T-helper 1 cell (primary cell): ENCODE results near the gene TRAPPC6A.

Experiments
- DNase-seq, 5 donors: peaks; one replicate each; pipeline ENCODE4 v3.0.0-alpha.2; 2012 to 2020

Gene TRAPPC6A

DNA sequence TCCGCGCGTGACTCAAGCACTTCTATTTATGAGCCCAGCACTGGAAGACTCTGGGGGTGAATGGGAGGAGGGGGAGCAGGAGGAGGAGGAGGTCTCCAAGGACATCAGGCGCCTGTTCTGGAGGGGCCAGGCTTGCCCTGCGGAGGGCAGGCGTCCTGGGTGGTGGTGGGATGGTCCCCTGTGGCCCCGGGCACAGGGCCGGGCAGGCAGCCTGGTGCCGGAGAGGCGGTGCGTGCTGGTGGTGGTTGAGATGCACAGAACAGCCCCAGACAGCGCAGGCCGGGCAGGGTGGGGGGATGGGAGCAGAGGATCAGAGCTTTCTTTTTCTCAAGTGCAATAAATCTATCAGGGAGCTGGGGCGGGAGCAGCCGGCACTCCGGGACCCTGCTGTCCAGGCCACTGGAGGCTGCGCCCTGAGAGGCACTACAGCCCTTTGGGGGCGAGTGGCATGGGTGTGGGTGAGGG, 31.3 kb downstream of the TRAPPC6A start:
- no peak for DNase-seq

DNA sequence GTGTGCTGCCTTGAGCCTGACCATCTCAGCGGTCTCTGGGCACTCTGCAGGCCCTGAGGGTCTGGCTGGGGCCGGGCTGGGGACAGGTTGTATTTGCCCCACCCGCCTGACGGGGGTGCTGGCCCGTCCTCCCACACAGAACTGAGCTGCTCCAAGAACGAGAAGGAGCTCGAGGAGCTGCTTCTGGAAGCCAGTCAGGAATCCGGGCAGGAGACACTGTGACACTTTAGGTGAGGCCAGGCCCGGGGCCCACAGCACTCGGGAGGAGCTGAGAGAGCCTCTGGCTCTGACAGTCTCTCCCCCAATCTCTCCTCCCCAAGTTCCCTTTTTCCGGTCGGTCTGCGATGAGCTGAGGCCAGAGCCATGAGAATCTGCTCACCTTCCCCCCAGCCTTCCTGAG, 31.8 kb downstream of the TRAPPC6A start:
- DNase-seq = no peak

DNA sequence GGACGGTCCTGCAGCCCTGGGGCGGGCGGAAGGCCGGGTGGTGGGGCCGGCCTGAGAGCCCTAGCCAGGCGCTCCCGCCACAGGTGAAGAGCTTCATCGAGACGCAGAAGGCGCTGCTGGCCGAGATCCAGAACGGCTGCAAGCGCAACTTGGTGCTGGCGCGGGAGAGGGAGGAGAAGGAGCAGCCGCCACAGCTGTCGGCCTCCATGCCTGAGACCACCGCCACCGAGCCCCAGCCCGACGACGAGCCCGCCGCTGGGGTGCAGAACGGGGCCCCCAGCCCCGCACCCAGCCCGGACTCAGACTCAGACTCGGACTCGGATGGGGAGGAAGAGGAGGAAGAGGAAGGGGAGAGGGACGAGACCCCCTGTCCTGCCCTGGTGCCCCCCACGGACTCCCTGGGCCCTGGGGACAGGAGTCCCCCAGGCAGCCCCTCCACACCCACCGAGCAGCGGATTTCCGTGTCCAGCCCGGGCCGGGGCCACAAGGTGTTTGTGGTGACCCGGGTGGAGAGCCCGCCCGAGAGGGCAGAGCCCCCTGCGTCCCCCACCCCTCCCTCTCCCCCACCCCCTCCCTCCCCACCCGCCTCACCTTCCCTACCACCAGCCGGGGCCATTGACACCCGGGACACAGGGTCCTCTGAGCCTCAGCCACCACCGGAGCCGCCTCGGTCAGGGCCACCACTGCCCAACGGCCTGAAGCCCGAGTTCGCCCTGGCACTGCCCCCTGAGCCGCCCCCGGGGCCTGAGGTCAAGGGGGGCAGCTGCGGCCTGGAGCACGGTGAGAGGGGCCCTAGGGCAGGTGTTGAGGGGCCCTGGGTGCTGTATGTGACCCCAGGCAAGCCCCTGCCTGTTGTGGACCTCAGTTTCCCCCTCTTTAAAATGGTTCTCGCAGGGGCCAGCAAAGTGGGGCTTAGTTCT, 32.5 kb downstream of the TRAPPC6A start:
- DNase-seq = no peak

DNA sequence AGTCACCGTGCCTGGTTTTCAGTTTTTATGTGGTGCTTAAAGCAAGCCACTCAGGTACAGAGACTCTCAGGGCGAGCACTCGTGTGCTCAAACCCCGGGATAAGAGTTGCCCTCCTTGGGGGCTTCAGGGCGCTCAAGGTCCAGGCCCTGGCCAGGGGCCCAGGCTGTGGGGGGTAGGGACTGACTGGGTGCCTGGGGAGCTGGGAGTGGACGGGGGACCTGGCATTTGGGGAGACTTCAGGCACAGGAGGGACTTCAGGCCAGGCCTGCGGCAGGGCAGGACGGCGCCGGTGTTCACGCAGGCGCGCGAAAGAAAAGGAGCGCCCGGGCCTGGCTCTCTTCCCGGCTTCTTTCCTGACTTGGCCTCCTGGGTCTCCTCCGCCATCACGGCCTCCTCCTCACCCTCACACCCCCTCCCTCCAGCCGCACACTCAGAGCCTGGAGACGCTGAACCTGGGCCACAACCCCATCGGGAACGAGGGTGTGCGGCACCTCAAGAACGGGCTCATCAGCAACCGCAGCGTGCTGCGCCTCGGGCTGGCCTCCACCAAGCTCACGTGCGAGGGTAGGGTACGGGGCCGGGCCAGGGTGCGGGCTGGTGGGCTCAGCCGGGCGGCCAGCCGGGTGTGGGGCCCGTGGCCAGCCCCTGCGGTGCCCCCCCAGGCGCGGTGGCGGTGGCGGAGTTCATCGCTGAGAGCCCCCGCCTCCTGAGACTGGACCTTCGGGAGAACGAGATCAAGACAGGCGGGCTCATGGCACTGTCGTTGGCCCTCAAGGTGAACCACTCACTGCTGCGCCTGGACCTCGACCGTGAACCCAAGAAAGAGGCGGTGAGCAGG, 33.4 kb downstream of the TRAPPC6A start:
- no peak for DNase-seq

DNA sequence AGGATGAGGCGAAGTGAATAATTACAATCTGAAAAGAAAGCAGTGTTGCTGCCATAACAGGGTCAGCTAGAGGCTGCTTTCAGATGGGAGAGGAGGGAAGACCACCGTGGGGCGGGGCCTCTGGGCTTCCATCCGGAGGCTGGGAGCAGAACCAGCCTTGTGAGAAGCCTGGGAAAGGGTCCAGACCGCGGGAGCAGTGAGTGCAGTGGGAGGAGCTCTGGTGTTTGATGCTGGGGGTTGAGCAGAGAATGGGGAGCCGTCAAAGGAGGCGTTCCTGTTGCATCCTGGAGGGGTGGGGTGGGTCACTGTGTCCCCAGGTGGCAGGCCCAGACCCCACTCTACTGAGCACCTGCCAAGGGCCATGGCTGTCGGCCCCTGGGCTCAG, 35.3 kb downstream of the TRAPPC6A start:
- DNase-seq = no peak

DNA sequence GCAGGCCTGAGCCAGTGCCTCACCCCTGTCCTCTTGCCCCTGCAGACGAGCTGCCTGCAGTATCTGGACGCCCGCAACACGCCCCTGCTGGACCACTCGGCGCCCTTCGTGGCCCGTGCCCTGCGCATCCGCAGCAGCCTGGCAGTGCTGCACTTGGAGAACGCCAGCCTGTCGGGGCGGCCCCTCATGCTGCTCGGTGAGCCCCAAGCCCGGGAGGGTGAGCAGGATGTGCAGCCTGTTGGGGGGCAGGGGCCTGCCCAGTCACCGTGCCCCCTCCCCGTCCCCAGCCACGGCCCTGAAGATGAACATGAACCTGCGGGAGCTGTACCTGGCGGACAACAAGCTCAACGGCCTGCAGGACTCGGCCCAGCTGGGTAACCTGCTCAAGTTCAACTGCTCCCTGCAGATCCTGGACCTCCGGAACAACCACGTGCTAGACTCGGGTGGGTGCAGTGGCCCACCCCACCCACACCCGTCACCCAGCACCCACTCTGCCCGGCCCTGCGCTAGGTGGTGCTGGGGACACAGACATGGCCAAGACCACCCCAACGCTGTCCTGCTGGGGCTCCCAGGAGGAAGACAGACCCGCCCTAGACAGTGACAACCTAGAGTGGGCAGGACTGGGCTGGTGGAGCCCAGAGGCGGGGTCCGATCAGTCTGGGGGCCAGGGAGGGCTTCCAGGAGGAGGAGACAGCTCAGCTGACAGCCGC, 35.9 kb downstream of the TRAPPC6A start:
- no peak for DNase-seq

DNA sequence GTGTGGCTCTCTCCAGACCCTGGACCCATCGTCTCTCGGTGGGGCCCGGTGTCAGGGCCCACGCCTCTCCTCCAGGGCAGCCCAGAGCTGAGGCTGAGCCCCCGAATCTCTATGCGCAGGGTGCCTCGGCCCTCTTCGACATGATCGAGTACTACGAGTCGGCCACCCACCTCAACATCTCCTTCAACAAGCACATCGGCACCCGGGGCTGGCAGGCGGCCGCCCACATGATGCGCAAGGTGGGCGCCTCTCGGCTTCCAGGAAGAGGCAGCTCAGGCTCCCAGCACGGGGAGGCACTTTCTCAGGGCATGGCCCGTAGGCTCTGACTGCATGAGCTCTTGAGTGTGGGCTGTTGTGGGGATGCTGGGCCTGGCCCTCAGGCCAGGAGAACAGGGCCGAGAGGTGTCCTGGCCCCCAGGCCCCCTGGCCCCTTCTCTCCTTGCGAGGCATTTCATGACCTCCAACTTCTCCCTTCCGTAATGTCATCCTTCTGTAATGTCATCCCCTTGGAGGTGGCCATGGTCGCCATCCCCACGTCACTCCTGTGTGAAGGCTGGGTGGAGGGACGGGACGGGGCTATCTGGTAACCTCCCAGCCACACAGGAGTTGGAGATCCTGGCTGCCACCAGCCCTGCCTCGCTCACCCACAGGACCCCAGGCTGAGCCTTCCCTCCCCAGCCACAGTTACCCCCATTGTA, 36.7 kb downstream of the TRAPPC6A start:
- DNase-seq = no peak

DNA sequence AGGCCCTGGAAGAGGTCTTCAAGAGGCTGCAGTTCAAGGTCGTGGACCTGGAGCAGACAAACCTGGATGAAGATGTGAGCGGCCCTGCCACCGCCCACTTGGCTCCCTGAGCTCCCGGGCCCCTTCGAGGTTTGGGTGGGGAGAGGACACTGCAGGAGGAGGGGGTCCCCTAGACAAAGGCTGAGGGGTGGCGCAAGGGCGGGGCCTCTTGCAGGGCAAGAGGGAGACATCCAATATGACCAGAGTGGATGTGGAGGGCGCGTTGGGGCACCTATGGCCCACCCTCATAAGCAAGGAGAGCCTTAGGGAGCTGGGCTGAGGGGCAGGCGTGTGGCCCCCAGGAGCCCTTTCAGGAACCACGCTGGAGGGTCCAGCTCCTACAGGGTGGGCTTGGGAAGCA, 37.5 kb downstream of the TRAPPC6A start:
- no peak for DNase-seq

DNA sequence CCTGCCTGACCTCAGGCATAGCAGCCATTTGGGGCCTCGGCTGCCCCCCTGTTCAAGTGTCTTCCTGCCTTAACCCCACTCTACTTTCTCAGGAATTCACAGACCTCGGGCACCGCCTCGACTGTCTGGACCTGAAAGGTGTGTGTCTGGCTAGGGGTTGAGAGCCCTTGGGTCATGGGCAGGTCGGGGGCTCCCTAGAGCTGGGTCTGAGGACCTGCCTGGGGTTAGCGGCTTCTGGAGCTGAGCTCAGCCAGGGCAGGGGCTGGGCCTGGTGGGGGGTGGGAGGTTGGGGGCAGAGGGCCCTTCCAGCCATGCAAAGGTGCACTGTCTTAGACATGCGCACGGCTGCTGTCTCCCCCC, 37.9 kb downstream of the TRAPPC6A start:
- DNase-seq = no peak

DNA sequence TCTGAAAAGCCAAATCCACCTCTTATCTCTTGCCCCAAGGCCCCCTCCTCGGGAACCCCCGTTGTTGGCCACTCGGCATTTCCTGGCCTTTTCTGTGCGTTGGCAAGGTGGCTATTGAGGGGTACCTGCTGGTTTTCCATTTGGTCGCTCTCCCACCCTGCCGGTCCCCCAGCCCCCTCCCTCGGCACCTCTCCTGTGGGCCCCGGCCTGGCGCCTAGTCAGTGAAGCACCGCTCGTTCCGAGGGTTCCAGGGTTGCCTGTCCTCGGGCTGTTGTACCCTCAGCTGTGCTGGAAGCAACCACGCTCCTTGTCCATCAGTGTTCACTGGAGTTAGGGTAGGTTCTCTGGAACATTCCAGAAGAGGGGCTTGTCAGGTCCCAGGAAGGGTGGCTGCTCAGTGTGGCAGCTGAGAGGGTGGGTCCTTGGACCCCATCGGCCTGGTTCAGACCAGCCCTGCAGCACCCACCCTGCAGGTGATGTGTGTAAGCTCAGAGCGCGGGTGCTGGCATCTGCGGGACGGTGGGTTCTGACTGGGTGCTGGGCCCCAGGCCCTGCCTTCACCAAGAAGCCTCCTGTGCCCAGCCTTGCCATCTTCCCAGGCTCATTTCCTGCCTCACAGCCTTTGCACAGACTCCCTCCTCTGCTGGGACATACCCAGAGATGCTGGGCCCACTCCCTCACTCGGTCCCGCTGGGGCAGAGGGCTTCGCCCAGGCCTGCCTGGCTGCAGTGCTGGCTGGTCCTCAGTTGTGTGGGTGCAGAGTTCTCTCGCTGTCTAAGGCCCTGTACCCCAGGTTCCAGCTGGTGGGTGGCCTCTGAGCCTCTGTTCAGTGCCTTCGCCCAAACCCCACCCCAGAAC, 38.5 kb downstream of the TRAPPC6A start:
- DNase-seq = no peak

DNA sequence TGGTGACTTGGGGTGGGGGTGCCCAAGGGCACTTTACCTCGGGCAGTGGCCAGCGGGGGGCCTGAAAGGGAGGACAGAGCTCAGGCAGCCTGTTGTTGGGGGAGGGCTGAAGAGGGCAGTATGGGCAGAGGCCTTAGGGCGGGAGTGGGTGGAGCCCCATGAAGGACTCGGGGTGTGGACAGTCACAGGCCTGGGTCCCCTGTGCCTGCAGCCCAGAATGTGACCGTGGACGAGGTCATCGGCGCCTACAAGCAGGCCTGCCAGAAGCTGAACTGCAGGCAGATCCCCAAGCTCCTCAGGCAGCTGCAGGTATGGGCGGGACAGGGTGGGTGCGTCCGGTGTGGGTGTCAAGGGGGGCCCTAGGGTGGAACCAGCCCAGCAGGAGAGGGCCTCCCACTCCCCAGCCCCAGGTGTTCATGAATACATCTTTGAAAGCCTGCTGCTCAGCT, 39.7 kb downstream of the TRAPPC6A start:
- no peak for DNase-seq

DNA sequence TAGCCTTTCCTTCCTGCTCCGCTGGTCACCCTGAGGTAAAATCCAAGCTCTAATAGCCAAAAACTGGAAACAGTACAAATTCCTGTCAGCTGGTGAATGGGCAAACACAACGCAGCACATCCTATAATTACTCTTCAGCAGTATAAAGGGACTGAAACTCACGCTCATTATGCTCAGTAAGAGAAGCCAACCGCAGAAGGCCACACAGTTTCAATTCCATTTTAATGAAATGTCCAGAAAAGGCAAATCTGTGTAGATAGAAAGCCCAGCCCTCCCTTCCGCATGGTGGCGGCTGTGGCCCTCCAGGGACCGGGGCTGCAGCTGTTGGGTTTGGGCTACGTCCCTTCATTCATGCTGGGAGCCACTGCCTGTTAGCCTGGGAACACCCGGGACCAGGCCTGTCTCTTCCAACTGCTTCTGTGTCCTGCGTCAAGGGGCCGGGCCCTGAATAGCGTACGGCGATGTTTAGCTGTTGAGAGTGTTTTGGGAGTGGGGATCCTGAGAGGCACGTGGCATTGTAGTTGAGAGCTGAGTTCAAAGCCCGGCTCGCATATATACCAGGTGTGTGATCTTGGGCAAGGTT, 40.8 kb downstream of the TRAPPC6A start:
- no peak for DNase-seq

DNA sequence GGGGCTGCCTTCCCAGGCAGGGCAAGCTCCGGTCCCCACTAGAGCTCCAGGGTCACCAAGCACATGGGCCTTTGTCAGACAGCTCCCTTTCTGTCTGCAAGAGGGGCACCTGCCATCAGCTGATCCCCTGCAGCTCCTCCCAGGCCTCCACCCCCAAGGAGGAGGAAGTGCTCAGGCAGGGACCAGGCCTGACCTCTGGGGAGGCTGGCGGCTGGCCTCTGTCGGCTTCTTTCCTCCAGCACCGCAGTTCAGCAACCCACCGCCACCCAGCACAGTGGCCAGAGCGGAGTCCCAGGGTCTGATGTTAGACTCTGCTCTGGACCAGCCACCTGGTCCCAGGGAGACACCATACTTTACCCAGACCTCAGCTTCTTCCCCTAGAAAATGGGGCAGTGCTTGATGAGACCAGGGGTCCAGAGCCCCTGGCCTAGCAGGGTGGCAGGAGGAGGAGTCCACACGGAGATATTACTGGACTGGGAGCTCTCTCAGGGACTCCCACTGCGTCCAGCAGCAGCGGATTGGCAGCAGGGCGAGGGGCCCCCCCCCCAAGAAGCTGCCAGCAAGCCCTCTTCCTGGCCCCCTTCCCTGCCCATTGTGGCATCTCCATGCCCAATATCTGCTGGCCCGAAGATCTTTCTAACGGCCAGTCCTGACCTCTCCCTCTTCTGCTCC, 41.4 kb downstream of the TRAPPC6A start:
- no peak for DNase-seq

DNA sequence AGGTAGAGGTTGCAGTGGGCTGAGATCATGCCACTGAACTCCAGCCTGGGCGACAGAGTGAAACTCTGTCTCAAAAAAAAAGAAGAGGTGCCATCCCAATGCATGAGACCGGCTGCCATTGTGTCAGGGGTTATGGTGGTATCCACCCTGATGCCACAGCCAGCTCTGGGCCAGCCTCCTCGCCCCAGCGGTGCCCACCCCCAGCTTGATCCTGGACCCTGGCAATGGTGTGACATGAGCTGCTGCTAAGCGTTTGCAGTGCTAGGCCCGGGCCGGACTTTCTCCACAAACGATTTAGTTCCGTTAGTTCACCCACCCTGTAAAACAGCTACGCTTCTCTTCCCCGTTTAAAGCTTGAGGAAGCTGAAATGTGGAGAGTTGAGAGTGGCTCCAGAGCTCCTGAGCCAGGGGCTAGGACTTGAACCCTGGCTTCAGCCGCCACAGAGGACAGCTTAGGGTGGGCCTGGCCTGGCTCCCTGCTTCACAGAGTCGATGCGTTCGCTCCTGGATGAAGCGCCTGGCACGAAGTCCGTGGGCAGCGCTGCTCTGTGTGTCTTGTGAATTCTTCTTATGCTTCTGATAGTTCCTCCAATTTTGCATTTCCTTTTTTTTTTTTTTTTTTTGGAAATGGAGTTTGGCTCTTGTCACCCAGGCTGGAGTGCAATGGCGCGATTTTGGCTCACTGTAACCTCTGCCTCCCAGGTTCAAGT, 42.7 kb downstream of the TRAPPC6A start:
- no peak for DNase-seq

DNA sequence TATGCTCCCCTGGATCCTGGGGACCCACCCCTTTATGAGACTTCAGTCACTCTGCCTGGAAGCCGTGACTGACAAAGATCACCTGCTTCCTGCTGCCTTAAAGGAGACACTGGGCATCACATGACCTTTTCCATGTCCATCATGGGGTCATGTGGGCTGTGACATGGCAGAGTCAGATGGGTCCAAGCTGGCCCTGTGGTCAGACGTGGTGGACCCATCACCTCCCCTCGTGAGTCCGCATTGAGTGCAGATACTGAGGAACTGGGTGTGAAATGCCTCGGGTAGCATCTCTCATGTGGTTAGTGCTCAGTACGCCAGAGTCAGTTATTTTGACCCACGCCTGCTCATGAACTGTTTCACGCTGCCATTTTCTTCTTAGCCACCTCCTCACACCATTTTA, 44.4 kb downstream of the TRAPPC6A start:
- DNase-seq = no peak

DNA sequence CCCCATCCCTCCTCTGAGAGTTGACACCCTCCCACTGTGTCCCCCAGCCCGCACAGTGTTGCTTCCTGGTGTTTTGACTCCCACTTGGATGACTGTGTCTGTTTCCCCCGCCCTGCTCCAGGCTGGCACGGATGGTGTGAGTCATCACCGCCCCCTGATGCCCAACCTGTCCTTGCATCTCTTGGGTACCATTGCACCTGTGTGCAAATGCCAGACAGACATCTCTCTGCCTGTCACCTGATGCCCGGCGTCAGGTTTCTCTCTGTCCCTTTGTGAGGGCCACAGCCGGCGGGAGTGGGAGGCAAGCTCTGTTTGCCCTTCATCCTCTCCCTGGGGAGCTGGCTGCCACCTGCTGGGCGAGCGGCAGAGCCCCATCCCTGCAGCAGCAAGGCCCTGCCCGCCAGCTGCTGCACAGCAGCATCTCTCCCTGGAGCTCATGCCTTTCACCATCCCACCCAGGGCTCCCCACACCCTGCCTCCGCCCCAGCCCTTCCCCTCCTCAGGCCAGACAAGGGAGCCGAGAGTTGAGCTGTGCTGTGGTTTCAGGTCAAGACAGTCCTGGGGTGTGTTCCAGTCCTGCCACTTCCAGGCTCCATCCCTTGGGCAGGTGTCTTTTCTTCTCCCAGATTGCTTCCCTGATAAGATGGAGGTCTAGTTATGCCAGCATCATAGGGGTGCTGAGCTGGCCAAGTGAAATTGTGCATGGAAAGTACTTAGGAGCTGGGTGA, 47.0 kb downstream of the TRAPPC6A start:
- no peak for DNase-seq

DNA sequence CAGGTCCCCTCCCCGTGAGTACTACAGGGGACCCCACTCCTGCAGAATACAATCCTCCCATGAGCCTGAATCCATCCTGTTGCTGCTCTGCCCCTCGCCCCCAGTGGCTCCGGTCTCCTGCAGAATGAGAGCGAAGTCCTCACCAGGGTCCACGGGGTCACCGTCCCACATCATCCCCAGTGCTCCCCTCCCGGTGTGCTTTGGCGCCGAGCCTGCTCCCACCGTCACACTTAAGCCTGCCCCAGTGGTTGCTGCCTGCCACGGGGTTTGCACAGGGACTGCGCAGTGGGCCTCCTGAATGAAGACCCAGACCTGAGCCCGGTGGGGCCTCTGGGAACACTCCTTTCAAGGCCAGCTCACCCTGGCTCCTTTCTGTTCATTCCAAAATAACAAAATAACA, 47.8 kb downstream of the TRAPPC6A start:
- DNase-seq = no peak

DNA sequence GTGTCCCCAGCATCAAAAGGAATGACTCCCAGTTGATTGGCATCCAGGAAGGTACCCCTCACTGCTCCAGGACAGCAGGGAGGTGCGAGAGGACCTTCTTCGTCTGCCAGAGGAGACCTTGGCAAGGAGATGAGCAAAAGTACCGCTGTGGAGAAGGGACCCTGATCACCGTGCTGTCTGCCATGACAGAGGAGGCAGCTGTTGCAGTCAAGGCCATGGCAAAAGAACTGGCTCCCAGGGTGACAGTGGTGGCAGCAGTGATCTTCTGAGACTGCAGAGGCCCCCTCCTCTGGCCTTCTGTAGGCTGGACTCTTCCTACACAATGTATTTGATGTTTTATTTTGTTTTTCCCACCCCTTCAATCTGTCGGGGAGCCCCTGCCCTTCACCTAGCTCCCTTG, 49.2 kb downstream of the TRAPPC6A start:
- DNase-seq = no peak

DNA sequence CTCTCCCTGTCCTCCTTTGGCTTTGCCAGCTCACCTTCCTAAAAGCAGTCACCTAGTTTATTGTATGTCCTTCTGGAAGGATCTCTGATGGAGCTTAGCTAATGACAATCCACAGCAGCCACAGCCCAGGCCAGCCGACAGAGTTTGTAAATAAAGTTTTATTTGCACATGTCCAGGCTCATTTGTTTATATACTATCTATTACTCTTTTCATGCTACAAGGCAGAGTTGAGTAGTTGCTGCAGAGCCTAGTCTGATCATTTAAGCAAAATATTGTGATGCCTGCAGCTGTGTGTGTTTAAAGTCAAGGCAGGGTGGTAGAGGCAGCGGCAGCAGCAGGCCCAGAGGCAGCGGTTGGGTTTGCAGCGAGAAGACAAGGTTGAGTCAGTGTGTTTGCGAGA, 49.9 kb downstream of the TRAPPC6A start:
- DNase-seq = no peak
